Hindlimb muscle (tissue), 1 donor: Measurements from ENCODE around the gene CAPN5. TPM values are rescaled to one million over a fixed set of nuclear protein-coding genes. Genes with fewer than 3 reads are reported as not detected.

ENCODE experiments used
- DNase-seq: peaks from one replicate; pipeline ENCODE4 v3.0.0-alpha.2; 2013
- polyA plus RNA-seq: library from polyadenylated mRNA; unstranded; fragments of 120-200 nt; gene quantifications from one replicate; pipeline ENCODE4 v1.2.1, GENCODE V29; 2013; ENCODE audit not compliant: insufficient read length

Gene CAPN5
- polyA plus RNA-seq, 1 donor, result 10.6 TPM

GRCh38 chr11:77121096-77121640 lies 54.4 kb downstream of the CAPN5 start:
- DNase-seq, result no peak

GRCh38 chr11:77121876-77122575 lies 55.3 kb downstream of the CAPN5 start:
- no peak for DNase-seq

DNA sequence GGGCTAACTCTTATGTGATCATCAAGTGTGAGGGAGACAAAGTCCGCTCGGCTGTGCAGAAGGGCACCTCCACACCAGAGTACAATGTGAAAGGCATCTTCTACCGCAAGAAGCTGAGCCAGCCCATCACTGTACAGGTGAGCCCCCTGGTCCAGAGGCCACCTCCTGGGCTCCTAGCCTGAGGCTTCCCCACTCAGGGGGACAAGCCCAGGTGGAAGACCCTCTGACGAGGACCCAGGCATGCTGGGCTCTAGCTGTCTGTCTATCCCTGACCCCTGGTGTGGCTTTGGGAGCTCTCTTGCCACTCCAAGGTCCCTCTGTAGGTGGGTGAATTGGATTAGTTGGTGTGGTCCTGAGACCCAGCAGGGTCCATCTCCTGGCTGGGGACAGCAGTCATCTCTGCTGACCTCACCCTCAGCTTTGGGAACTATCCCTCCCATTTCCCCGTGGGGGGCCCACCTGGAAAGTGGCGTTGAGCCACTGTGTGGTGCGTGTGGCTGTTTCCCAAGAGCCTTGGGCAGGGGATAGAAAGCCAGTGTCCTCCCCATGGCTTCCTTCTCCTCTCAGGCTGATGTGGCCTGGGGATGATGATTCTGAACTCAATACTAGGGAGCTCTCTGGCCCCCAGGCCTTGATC lies 55.9 kb downstream of the CAPN5 start:
- no peak for DNase-seq

DNA sequence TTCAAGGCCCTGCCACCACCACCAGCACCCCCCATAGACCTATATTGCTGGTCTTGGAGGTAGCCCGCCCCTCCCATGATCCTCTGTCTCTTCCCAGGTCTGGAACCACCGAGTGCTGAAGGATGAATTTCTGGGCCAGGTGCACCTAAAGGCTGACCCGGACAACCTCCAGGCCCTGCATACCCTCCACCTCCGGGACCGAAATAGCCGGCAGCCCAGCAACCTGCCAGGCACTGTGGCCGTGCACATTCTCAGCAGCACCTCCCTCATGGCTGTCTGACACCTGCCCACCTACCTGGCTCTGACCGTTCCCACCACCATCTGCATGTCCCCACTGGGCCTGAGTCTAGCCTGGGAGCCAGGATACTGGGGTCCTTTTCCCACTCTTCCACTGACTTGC lies 56.8 kb downstream of the CAPN5 start:
- no peak for DNase-seq

- DNase-seq, result no peak
Observed at GRCh38 chr11:77124041-77124440, 57.3 kb downstream of the CAPN5 start.

DNA sequence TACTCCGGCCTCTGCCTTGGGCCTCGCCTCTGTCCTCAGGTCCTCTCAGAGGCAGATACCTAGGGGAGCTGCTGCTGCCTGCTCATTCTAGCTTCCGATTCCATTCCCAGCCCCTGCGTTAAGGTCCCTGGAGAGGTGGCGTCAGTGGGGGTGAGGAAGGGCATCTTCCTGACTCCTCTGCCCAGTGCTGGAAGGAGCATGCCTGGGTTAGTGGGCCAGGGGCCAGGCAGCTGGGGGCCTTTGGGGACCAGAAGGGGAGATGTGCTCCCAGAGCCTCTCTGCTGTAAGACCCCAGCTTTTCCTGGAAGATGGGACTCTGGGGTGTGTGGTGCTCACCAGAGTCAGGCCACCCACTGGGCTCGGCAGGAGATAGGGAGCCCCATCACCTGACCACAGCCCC lies 57.7 kb downstream of the CAPN5 start:
- DNase-seq, result no peak

GRCh38 chr11:77125191-77125590 lies 58.4 kb downstream of the CAPN5 start:
- no peak for DNase-seq

DNA sequence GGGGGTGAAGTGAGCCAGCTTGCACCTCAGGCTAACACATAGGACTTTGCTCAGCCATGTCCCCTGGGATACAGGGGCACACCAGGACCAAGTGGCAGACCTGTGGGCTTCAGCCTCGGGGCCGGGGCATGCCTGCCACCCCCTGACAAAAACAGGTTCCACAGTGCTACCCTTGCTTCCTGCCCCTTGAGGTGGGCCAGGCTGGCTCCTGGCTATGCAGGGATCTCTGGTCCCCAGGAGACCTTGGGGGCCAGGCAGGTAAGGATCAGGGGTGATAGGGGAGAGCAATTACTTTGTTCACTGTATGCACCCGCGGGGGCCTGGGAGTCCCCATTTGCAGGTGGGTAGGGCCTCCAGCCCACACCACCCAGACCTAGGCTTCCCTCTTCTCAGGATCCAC lies 58.9 kb downstream of the CAPN5 start:
- DNase-seq, result no peak

DNA sequence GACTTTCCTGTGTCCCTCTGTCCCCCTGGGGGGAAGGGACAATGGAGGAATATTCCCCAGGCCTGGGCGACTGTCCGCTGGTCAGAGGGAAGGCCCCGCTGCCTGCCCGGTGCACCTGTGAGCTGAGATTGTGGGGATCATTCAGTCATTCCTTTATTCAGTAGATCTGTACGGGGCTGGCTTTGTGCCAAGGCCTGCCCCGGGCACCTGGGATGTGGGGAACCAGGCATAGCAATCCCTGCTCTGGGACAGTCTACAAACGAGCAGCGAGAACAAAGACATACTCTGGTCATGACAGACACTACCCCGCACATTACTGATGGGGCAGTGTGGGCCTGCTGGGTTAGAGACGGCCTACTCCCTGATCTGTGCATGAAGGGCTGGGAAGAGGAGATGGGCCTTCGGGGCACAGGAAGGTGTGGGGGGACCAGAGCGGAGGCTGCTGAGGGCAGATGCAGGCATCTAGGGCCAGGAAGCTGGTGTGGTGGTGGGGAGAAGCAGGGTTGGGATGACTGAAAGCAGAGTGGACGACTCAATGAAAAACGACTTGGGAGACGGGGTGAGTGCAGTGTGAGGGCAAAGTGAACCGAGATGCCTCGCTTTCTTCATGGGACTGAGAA lies 59.5 kb downstream of the CAPN5 start:
- no peak for DNase-seq

- DNase-seq, result no peak
Observed at GRCh38 chr11:77126861-77127234, 60.1 kb downstream of the CAPN5 start.

DNA sequence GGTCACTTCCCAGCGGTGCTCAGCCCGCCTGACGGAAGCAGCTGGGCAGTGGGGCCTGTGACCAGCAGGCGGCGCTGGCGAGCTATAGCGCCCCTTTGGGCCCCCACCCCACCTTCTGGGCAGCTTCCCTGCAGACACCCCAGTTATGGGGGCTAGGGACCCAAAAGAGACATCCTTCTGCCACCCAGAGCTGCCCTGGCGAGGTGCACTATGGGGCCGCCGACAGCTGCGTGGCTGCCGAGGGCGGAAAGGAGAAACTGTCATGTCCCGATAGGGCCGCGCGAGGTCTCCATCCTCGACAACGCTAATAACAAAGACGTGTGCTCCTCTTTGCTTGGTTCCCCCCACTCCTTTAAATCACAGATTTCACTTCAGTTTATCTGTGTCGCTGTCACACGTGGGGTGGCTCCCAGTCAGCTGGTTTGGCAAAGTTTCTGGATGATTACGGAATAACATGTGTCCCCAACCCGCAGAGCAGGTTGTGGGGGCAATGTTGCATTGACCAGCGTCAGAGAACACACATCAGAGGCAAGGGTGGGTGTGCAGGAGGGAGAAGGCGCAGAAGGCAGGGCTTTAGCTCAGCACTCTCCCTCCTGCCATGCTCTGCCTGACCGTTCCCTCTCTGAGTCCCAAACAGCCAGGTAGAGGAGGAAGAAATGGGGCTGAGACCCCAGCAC lies 60.6 kb downstream of the CAPN5 start:
- DNase-seq, result peak; percentile 75

GRCh38 chr11:77127920-77128691 lies 61.3 kb downstream of the CAPN5 start, which contains the start of gene MYO7A:
Gene MYO7A (plus strand): TSS chr11:77128246. CDS start chr11:77130635, 2,389 bp downstream.
- no peak for DNase-seq

DNA sequence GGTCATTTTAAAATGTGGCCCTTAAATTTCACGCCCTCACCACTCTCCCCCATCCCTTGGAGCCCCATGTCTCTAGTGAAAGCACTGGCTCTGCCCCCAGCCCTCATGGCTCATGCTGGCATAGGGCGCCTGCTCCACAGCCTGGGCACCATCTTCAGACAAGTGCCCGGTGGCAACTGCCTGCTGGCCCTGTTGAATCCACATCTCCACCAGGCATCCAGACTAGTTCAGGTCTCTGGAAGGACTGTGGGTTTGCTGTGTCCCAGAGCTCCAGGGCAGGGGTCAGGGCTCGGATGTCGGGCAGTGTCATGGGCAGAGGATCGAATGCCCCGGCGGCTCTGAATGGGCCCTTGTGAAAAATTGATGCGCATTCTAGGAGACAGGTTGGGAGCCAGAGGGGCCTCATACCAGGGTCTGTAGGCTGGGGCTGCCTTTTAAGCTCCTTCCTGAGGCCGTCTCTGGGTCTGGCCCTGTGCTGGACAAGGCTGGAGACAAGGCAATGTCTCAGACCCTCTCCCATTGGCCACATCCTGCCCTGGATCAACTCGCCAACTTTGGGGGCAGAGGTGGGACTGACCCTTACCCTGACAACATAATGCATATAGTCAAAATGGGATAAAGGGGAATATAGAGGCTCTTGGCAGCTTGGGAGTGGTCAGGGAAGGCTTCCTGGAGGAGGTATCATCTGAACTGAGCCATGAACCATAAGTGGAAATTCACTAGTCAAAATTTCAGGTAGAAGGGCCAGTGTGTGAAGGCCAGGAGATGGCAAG lies 62.5 kb downstream of the CAPN5 start:
- DNase-seq, result no peak

GRCh38 chr11:77129842-77130756 lies 63.3 kb downstream of the CAPN5 start:
- DNase-seq, result no peak

- DNase-seq, result no peak
Observed at GRCh38 chr11:77130763-77131513, 64.2 kb downstream of the CAPN5 start.

DNA sequence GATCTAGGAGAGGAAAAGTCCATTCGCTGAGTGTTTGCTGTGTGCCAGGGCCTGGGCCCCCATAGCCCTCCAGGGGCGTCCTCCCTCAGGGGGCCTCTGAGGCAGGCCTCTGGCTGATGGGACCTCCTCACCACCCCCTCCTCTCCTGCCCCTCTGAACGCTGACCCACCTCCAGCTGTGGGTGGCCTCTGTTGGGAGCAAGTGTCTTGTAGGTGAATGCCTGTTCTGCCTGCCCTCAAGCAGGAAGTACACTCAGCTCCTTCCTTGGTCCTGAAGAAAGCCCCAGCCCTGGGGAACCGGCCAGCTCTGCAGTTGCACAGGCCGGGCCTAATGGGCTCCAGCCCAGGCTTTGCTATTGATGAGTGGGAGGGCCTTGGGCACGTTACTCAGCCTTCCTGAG lies 64.8 kb downstream of the CAPN5 start:
- DNase-seq, result no peak

GRCh38 chr11:77135069-77135468 lies 68.3 kb downstream of the CAPN5 start:
- DNase-seq, result no peak

- DNase-seq, result no peak
Observed at GRCh38 chr11:77136074-77136473, 69.3 kb downstream of the CAPN5 start.

- no peak for DNase-seq
Observed at GRCh38 chr11:77136784-77137420, 70.1 kb downstream of the CAPN5 start.
